NCI-H69 (cell line): ENCODE measurements around the gene CACNA1C.

Source experiments
- DNase-seq: peaks from one replicate; lab custom pipeline; 2025; lab: John Stamatoyannopoulos, UW

Gene CACNA1C

GRCh38 chr12:2588345-2588744 lies 535.6 kb downstream of the CACNA1C start:
- no peak for DNase-seq

- no peak for DNase-seq
These were observed 536.6 kb downstream of the CACNA1C start for GRCh38 chr12:2589381-2589780.

DNA sequence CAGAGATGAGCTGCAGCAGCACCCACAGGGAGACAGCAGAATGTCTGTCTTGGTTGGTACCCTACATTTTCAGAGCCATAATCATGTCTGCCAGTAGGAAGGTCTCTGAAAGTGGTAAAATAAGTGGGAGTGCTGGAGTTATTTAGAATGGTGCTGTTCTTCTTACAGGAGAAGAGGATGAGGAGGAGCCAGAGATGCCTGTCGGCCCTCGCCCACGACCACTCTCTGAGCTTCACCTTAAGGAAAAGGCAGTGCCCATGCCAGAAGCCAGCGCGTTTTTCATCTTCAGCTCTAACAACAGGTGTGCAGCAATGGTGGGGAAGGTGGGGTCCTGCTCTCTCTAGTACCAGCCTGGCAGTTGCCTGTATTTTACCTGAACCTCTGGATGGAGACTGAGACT lies 540.3 kb downstream of the CACNA1C start:
- DNase-seq: no peak

GRCh38 chr12:2596441-2596840 lies 543.7 kb downstream of the CACNA1C start:
- no peak for DNase-seq

DNA sequence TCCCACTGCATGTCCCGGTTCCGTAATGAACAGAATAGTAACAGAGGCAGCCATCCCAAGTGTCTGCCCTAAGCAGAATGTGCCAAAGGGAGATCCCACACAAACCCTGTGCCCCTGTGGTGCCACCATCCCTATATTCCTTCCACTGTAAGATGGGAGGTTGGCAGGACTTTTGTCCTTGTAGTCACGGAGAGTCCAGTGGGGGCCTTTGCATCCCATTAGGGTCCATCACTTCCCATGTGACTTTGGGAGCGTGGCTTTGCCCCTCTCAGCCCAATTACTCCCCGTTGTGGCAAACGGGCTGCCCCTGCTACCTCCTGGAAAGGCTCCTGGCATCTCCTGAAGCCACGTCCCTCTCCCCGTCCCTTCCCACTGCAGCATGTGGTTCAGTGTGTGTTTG lies 552.5 kb downstream of the CACNA1C start:
- DNase-seq: no peak

- DNase-seq: no peak
These were observed 553.6 kb downstream of the CACNA1C start for GRCh38 chr12:2606186-2606910.

DNA sequence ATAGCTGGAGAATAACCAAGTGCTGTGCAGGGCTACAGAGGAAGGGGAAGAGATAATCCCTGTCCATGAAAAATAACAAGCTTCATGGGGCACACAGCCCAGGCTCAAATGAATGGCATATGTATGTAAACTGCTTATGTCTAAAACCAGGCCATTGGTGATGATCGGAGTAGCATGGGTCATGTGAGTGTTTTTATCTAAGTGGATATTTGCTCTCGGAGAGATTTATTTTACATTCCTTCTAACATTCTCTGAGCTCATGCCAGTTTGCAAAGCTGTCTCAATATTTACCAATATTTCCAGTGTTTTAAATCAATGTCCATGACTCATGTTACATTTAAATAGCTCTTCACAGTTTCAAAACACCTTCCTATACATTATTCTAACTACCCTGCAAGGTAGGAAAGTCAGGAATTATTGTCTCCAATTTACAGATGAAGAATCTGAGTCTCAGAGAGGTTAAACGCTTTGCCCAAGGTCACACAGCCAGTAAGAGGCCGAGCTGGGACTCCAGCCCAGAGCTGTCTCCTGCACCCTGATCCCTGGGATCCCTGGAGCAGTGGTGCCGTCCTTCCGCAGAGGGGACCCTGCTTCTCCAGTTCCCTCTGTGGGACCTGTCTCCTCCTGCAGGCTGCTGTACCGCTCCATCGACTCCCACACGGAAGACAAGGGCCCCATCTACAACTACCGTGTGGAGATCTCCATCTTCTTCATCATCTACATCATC lies 555.3 kb downstream of the CACNA1C start:
- no peak for DNase-seq

- no peak for DNase-seq
These were observed 555.8 kb downstream of the CACNA1C start for GRCh38 chr12:2608608-2608945.

- no peak for DNase-seq
These were observed 556.2 kb downstream of the CACNA1C start for GRCh38 chr12:2609020-2609419.

GRCh38 chr12:2610358-2610757 lies 557.6 kb downstream of the CACNA1C start:
- DNase-seq: no peak

- DNase-seq: no peak
These were observed 560.7 kb downstream of the CACNA1C start for GRCh38 chr12:2613326-2614073.

DNA sequence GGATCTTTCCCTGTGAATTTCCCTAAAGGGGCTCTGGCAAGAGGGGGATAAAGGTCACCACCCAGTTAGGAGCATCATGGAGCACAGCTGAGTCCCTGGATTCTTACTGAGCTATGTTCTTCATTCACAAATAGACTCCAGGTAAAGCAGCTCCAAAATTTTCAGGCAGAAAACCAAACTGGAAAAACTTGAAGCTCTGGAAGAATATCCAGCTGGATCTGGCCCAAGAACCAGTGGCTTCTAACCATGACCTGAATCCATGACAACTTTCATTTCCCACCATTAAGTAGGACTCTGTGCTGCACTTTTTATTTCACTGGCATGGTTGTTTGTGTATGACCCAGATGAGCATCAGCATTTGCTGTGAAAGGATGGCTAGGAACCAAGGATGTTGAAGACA lies 561.6 kb downstream of the CACNA1C start:
- DNase-seq: no peak

- DNase-seq: no peak
These were observed 563.0 kb downstream of the CACNA1C start for GRCh38 chr12:2615665-2616402.

GRCh38 chr12:2616763-2617162 lies 564.0 kb downstream of the CACNA1C start:
- DNase-seq: no peak

- DNase-seq: no peak
These were observed 564.6 kb downstream of the CACNA1C start for GRCh38 chr12:2617365-2617764.

DNA sequence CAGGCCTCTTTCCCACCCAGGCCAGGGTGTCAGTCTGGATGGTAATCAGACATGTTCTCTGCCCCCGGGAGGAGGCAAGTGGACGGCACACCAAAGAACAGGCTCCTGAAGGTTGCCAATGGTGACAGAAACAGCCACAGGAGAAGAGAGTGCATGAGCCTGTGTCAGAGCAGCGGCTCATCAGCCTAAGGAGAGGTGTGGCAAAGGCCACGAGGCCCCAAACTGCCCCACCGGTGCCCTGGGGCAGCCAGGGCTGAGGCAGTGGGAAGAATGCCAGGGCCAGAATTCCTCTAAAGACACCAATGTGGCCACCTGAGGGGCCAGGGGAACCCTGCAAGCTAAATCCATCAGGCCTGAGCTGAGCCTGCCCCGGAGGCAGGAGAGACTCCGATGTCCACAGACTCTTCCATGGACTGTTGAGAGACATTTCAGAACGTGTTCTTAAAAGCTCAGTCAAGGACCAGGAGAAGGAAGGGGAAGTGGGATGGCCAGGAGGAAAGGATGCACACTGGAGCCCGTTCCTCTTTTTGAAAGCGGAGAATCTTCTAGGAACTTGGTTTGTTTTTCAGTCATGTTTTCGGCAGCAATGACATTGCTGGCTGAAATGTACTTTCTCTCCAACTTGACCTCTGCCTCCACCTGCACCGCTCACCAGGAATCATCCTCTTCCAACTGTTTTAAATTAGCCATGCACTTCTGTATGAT lies 565.7 kb downstream of the CACNA1C start:
- no peak for DNase-seq

GRCh38 chr12:2619136-2619535 lies 566.3 kb downstream of the CACNA1C start:
- no peak for DNase-seq

GRCh38 chr12:2622460-2622859 lies 569.7 kb downstream of the CACNA1C start:
- DNase-seq: no peak

GRCh38 chr12:2623472-2623871 lies 570.7 kb downstream of the CACNA1C start:
- DNase-seq: no peak

GRCh38 chr12:2624543-2625288 lies 571.9 kb downstream of the CACNA1C start:
- peak; percentile 70 for DNase-seq

DNA sequence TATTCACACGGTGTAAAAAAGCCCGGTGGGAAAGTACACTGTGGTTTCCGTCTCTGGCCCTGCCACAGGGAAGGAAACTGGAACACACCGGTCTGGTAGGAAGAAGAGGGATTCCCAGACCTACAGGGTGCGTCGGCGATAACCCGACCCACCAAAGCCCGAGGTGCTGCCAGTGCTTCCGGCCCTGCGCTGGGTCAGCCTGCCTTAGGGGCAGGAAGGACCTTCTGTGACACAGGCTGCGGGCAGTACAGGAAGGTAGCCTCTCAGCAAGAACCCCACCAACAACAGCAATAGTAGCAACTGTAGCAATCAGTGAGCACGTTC lies 572.5 kb downstream of the CACNA1C start:
- DNase-seq: no peak
